Lower leg skin (tissue), 3 donors: ENCODE data around the gene PCGF1.

ENCODE experiments used
- CTCF ChIP-seq, 3 donors: fragments of 450-650 bp; IDR thresholded peaks; one replicate each; pipeline ENCODE4 v1.5.1; 2016; ENCODE audit warnings: antibody characterized with exemption in 3 of 3, mild to moderate bottlenecking in 3 of 3, moderate library complexity in 2 of 3
- POLR2A ChIP-seq, 2 donors: fragments of 450-650 bp; IDR thresholded peaks; one replicate each; pipeline ENCODE4 v1.6.1; 2016 to 2017; ENCODE audit warnings: antibody characterized with exemption in 2 of 2, mild to moderate bottlenecking in 1 of 2, moderate library complexity in 1 of 2

GRCh38 chr2:74516650-74517049, 9.2 kb upstream of the PCGF1 start:
- TF ChIP-seq CTCF (IDR thresholded peaks at IDR 0.05) (no peak), POLR2A (IDR thresholded peaks at IDR 0.05) (no peak)
